HG02678 (cell line): ENCODE measurements around the gene VAPB.

Source experiments
- ATAC-seq: cut with Tn5 transposase; IDR thresholded peaks from one replicate; pipeline ENCODE4 v1.9.1; 2021; ENCODE audit warnings: mild to moderate bottlenecking, moderate library complexity; ENCODE audit not compliant: unreplicated experiment

The VAPB gene

DNA sequence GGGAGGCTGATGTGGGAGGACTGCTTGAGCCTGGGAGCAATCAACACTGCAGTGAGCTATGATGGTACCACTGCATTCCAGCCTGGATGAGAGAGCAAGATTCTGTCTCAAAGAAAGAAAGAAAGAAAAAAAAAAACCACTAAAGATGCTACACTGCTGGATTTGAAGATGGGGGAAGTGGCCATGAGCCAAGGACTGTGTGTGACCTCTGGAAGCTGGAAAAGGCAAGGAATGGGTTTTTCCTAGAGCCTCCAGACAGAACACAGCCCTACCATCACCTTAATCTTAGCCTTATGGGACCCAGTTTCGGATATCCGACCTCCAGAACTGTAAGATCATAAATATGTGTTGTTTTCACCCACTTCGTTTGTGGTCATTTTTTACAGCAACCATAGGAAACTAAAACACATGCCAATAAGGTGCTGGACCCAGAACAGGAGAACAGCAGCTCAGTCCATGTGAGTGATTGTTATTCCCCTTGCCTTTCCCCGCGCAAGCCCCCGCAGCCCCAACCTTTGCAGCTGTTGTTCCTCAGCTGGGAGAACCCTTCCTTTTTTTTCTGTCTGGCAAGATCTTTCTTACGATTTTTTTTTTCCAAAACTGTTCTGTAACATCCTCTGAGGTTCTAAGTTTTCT is 11.1 kb upstream of the VAPB start:
- ATAC-seq = no peak

GRCh38 chr20:58378704-58379103 is 10.3 kb upstream of the VAPB start:
- ATAC-seq = no peak

DNA sequence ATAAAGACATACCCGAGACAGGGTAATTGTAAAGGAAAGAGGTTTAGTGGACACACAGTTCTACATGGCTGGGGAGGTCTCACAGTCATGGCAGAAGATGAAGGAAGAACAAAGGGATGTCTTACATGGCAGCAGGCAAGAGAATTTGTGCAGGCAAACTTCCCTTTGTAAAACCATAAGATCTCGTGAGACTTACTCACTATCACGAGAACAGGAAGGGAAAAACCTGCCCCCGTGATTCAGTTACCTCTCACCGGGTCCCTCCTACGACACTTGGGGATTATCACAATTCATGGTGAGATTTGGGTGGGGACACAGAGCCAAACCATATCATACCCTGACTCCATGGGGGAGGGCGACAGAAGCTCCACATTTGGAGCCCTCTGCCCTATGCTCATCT is 7.4 kb upstream of the VAPB start:
- ATAC-seq = no peak

DNA sequence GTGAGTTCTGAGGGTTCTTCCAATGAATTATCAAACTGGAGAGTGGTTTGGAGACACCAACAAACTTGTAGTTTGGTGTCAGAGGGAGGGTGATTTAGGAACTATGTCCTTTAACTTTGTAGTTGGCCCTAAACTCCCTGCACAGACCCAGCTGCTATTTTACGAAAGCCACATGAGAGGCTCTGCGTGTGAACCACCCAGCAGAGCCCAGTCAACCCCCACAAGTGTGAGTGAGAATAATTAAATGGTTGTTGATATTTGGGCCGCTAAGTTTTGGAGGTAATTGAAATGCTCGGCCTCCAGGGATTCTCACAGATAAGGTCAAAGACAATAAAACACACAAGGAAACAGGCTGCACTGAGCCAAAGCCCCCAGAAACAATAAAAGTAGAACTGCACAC is 6.9 kb upstream of the VAPB start:
- ATAC-seq = no peak

GRCh38 chr20:58384821-58385220 is 4.2 kb upstream of the VAPB start:
- ATAC-seq = no peak

DNA sequence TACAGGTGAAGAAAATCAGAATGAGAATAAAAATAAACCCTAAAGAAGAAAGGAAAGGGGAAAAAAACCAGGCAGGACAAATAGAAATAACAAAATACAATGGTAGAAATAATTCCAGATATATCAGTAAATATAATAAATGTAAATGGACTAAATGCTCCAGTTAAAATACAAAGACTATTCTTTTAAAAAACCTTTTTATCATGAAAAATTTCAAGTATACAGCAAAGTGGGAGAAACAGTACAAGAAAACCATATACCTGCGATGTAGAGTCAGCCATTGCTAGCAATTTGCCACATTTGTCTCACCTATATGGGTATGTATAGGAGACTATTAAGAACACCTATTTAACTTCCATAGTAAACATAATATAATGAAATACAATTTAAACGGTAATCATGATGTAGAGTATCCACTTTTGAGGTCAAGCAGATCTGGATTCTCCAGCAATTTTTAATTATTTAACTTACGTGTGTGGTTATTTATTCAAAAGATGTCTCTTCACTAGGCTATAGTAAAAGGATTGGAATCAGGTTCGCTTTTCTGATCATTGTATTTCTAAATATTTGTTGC is 914 bp upstream of the VAPB start:
- ATAC-seq = no peak

GRCh38 chr20:58389324-58389967 is 417 bp downstream of the VAPB start:
- peak; percentile 32 for ATAC-seq

DNA sequence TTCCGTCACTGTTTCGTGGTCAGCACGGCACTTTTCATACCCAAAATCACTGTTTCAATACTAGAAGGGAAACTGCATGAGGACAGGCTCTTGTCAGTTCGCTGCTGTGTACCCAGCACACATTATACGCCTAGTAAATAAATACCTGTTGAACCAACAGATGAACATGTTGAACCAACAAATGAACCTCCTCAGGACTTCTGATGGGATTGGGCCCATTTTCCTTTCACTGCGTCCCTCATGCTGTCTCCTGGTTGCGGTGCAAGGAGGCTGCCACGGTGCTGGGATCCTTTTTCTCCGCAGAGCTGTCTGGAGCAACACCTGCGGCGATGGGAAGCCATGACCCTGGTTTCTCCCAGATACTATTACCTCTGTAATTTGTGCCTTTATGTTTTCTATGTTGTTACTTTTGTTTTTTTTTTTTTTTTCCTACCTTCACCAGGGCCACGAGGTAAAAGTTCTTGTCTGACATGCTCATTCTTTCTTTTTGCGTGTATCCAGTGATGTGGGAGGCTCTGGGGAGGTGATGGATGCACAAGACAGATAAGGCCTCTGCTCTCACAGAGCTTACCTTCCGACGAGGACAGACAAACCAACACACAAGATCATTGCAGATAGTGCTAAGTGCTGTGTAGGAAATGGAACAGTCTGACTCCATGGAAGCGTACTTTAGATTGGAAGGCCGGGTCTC is 1.1 kb downstream of the VAPB start:
- ATAC-seq = no peak

DNA sequence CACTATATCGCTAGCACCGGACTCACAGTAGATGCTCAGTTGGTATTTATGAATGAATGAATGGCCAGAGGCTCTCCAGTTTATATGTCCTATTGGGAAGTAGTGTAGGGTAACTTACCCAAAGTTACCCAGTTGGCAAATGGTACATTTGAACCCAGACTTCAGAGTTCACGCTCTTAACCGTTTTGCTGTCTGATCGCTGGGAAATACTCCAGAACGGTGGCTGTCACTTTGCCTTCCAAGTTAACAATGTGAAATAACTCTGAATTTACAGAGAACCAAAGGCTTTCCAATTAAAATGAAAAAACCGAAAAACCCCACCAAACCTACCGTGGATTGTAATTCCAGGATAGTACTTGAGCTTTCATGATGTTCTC is 1.6 kb downstream of the VAPB start:
- ATAC-seq = no peak

GRCh38 chr20:58392286-58392685 is 3.3 kb downstream of the VAPB start:
- no peak for ATAC-seq

DNA sequence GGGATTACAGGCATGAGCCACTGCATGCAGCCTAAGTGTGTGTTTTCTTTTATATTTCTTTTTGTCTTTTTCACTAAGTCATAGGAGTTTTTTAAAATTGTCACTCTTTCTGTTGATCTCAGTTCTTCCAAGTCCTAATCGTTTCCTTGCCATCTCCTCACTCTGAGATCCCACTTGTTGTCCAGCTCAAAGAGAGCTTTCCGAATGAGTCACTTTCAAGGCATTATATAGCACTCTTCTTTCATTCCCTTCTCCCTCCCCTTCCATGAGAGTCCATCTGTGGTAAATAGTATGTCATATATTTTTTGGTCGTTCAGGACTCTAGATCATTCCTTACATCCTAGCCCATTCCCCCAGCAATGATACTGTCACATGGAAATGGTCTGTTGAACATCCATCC is 4.3 kb downstream of the VAPB start:
- no peak for ATAC-seq

- no peak for ATAC-seq
Measured at GRCh38 chr20:58394801-58395200, 5.8 kb downstream of the VAPB start.

- no peak for ATAC-seq
Measured at GRCh38 chr20:58395604-58396003, 6.6 kb downstream of the VAPB start.

DNA sequence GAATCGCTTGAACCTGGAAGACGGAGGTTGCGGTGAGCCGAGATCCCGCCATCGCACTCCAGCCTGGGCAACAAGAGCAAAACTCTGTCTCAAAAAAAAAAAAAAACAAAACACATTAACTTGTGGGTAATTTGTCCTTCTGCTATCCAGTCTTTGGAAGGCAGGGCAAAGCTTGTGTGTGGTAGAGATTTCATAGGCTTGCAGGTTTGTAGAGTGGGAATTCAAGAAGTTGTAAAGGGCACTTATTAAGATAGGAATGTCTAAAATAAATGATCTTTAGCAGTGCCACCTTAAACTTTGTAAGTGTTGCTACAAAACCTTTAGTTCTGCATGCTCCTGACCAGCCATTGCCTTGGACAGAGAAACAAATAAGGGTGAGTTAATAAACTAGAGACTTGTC is 8.4 kb downstream of the VAPB start:
- ATAC-seq = no peak

- ATAC-seq = no peak
Measured at GRCh38 chr20:58398254-58398653, 9.2 kb downstream of the VAPB start.

DNA sequence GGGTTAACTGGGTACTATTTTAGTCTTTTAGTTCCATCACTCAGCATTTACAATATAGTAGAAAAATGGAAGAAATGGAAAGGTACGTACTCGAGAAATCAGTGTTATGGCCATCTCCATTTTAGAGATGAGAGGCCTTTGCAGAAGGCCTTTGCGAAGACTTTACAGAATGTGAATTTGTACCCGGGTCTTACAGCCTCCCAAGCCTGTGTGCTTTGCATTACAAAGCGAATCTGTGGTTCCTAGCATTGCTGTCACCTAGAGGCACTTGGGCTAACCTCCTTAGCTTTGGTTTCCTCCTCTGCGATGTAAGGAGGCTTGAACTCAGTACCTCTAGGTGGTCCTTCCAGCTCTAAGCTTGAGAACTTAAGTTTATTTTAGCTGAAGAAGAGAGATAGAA is 10.9 kb downstream of the VAPB start:
- ATAC-seq = no peak

- ATAC-seq = no peak
Measured at GRCh38 chr20:58401162-58401561, 12.1 kb downstream of the VAPB start.

GRCh38 chr20:58402305-58402704 is 13.3 kb downstream of the VAPB start:
- no peak for ATAC-seq

DNA sequence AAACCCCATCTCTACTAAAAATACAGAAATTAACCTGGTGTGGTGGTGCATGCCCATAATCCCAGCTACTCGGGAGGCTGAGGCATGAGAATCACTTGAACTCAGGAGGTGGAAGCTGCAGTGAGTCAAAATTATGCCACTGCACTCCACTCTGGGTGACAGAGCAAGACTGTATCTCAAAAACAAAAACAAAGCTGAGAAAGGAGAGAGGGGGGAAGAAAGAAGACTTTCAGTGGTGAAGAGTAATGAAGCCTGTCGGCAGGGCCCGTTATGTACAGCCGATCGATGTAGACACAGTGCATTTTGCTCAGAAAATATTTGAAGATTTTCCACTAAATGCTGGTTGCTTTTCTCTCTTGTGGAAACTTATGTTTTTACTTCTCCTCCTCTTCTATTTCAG is 13.8 kb downstream of the VAPB start:
- ATAC-seq = peak; percentile 87

DNA sequence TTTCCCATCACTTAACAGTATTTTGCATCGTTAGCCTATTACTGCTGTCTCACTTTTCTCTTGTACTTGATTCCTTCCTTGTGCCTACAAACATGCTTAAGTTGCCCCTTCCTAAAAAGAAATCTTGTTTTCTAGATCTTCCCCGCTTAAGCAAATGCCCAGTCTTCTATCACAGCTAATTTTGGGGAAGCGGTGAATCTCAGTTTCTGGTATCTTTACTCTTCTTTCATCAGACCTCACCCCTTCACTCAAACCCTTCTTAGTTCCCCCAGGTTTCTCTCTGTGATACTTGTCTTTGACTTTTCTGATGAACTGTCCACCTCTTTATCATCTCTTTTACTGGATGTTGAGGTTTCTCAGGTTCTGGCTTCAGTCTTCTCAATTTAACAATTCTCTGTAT is 14.2 kb downstream of the VAPB start:
- peak; percentile 31 for ATAC-seq

DNA sequence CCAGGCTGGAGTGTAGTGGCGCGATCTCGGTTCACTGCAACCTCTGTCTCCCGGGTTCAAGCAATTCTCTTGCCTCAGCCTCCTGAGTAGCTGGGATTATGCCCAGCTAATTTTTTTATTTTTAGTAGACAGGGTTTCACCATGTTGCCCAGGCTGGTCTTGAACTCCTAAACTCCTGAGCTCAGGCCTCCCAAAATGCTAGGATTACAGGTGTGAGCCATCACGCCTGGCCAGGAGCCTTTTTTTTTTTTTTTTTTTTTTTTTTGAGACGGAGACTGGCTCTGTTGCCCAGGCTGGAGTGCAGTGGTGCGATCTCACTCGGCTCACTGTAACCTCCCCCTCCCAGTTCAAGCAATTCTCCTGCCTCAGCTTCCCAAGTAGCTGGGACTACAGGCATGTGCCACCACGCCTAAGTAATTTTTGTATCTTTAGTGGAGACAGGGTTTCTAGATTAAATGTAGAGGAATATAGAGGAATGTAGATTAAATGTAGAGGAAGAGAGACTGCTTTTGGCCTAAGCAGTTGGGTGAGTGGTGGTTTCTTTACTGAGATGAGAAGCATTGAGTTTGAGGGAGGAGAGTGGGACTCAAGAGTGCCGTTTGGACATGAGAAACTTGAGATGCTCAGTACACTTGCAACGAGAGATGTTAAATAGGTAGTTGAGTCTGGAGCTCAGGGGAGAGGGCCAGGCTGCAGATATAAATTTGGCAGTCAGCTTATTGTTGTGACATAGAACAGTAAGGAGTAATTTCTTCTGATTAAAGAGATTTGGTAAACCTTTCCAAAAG is 16.7 kb downstream of the VAPB start:
- ATAC-seq = no peak
